KMS-11 (cell line): ENCODE data around the gene STK32B.
"Not testable (repeated sequence)": the region's sequence is repeated elsewhere in the genome, so short reads cannot be mapped to it uniquely, and the experiment has no call there.

Experiments used
- H2AFZ ChIP-seq: fragments of 200-600 bp; sonication (generic); 2 replicates; pipeline ENCODE4 v1.6.1; 2016; ENCODE audit warnings: antibody characterized with exemption, mixed run types, low read depth
- H3K27ac ChIP-seq: fragments of 200-600 bp; sonication (generic); 2 replicates; pipeline ENCODE4 v1.6.1; 2016; ENCODE audit warnings: mild to moderate bottlenecking, mixed run types
- H3K27me3 ChIP-seq: fragments of 200-600 bp; sonication (generic); 2 replicates; pipeline ENCODE4 v1.6.1; 2017; ENCODE audit warnings: mild to moderate bottlenecking, low read depth, mixed run types, moderate library complexity; ENCODE audit not compliant: insufficient read depth
- H3K36me3 ChIP-seq: fragments of 200-600 bp; sonication (generic); 2 replicates; pipeline ENCODE4 v1.6.1; 2017; ENCODE audit warnings: mild to moderate bottlenecking, mixed run types; ENCODE audit not compliant: insufficient read depth
- H3K4me1 ChIP-seq: fragments of 200-600 bp; sonication (generic); 2 replicates; pipeline ENCODE4 v1.6.1; 2016; ENCODE audit warnings: mild to moderate bottlenecking, low read depth, mixed run types; ENCODE audit not compliant: poor library complexity, severe bottlenecking
- H3K4me2 ChIP-seq: fragments of 200-600 bp; sonication (generic); 2 replicates; pipeline ENCODE4 v1.7.0; 2016; ENCODE audit warnings: mild to moderate bottlenecking, mixed run types
- H3K4me3 ChIP-seq: fragments of 200-600 bp; sonication (generic); IDR thresholded peaks from 2 replicates; pipeline ENCODE4 v1.6.1; 2017; ENCODE audit warnings: low read depth, low read length, mixed read lengths; ENCODE audit not compliant: insufficient read depth
- H3K79me2 ChIP-seq: fragments of 200-600 bp; sonication (generic); 2 replicates; pipeline ENCODE4 v1.6.1; 2016; ENCODE audit warnings: low read depth, mixed run types; ENCODE audit not compliant: insufficient read depth
- H3K9ac ChIP-seq: fragments of 200-600 bp; sonication (generic); 2 replicates; pipeline ENCODE4 v1.6.1; 2016; ENCODE audit warnings: mild to moderate bottlenecking, mixed run types
- H4K20me1 ChIP-seq: fragments of 200-600 bp; sonication (generic); 2 replicates; pipeline ENCODE4 v1.6.1; 2016; ENCODE audit warnings: mild to moderate bottlenecking, mixed run types; ENCODE audit not compliant: insufficient read depth
- TF ChIP-seq, protein P1 (sequence below): fragments of 200-600 bp; sonication (generic); conservative IDR thresholded peaks from 2 replicates; pipeline ENCODE4 v1.6.1; 2017; ENCODE audit warnings: low read depth, mild to moderate bottlenecking, antibody characterized with exemption, low read length, moderate library complexity, mixed read lengths

Gene STK32B

DNA sequence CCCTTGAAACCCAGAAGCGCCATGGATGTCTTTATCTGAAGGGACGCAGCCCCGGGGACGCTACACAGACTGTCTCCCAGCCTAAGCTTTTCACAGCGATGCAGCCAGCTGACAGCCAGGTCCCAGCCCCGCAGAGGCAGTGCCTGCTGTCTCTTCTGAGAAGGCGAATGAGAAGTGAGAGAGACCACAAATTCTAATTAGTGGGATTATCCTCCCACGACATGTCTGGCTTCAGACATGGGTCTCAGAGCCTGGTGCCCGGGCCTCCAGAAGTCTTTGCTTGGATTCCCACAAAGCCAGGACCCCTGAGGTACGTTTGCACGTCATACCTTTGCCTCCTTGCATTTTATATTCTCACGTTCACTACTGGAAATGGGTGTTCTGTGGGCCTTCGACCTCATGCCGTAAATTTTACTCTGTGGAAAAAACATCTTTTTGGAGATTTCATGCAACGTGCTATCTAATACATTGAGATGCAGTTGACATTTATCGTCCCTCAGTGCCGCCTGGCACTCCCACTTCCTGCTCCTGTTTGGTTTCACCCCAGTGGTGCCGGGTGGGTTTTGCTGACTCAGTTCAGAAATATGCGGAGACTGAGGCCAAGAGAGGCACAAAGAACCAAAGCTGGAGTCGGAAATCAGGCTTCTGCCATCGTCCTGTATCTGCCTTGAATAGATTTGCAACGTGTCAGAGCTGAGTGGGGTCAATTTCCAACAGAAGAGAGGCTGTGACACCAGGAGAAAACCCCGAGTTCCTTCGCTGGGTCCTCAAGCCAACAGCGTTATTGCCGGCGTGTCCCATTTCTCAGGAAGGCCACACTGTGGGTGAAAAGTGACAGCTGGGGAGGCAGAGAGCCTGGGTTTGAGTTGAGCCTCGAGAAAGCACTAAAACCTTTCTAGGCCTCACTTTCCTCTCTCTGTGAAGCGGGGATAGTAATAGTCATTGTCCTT, 114.4 kb downstream of the STK32B start:
- H3K4me3 ChIP-seq: no peak overlapping the region
- no peaks in the 10 kb centered on the region for H4K20me1 ChIP-seq
- TF ChIP-seq, protein P1, sequence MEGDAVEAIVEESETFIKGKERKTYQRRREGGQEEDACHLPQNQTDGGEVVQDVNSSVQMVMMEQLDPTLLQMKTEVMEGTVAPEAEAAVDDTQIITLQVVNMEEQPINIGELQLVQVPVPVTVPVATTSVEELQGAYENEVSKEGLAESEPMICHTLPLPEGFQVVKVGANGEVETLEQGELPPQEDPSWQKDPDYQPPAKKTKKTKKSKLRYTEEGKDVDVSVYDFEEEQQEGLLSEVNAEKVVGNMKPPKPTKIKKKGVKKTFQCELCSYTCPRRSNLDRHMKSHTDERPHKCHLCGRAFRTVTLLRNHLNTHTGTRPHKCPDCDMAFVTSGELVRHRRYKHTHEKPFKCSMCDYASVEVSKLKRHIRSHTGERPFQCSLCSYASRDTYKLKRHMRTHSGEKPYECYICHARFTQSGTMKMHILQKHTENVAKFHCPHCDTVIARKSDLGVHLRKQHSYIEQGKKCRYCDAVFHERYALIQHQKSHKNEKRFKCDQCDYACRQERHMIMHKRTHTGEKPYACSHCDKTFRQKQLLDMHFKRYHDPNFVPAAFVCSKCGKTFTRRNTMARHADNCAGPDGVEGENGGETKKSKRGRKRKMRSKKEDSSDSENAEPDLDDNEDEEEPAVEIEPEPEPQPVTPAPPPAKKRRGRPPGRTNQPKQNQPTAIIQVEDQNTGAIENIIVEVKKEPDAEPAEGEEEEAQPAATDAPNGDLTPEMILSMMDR: no peak
- H3K79me2 ChIP-seq: no peaks in the 10 kb centered on the region
- H2AFZ ChIP-seq: no peak overlapping the region
- no peak overlapping the region for H3K27ac ChIP-seq
- H3K4me2 ChIP-seq: no peak overlapping the region
- no peak overlapping the region for H3K9ac ChIP-seq
- H3K4me1 ChIP-seq: no peaks in the 10 kb centered on the region
- no peaks in the 10 kb centered on the region for H3K27me3 ChIP-seq
- no peaks in the 10 kb centered on the region for H3K36me3 ChIP-seq

DNA sequence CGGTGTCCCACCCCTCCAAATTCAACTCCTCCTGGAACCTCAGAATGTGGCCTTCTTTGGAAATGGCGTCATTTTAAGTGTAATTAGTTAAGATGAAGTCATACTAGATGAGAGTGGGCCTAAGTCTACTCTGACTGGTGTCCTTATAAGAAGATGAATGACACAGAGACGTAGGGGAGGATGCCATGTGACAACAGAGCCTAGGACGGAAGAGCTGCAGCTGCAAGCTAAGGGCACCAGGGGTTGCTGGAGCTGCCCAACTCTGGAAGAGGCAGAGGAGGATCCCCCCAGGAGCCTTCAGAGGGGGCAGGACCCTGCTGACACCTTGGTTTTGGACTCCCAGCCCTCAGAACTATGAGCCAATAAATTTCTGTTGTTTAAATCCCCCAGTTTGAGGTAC, 115.1 kb downstream of the STK32B start:
- no peaks in the 10 kb centered on the region for H3K79me2 ChIP-seq
- TF ChIP-seq, protein P1: no peak
- H3K9ac ChIP-seq: no peak overlapping the region
- H3K4me1 ChIP-seq: no peaks in the 10 kb centered on the region
- no peak overlapping the region for H2AFZ ChIP-seq
- no peaks in the 10 kb centered on the region for H4K20me1 ChIP-seq
- no peak overlapping the region for H3K4me2 ChIP-seq
- H3K27me3 ChIP-seq: no peaks in the 10 kb centered on the region
- no peak overlapping the region for H3K4me3 ChIP-seq
- no peak overlapping the region for H3K27ac ChIP-seq
- H3K36me3 ChIP-seq: no peaks in the 10 kb centered on the region

DNA sequence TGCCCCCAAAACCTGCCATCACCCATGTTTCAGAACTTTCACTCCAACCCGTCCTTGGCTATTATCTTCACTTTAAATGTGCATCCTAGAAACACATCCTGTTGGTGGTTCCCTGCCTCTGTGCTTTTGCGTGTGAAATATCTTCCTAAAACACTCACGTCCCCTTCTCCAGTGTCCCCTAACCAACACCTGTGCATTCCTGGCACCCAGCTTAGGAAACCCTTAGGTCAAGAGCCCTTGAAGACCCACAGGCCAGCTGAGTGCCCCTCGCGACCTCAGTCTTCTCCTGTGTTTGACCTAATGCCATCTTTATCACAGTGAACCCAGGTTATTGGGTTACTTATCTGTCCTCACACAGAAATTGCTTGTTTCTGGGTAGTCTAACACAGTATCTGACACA, 117.6 kb downstream of the STK32B start:
- H3K4me1 ChIP-seq: no peaks in the 10 kb centered on the region
- no peak overlapping the region for H3K4me3 ChIP-seq
- TF ChIP-seq, protein P1: no peak
- H3K79me2 ChIP-seq: no peaks in the 10 kb centered on the region
- no peaks in the 10 kb centered on the region for H3K36me3 ChIP-seq
- H3K27me3 ChIP-seq: no peaks in the 10 kb centered on the region
- H2AFZ ChIP-seq: no peak overlapping the region
- H3K27ac ChIP-seq: no peak overlapping the region
- H3K4me2 ChIP-seq: no peak overlapping the region
- H4K20me1 ChIP-seq: no peaks in the 10 kb centered on the region
- no peak overlapping the region for H3K9ac ChIP-seq

DNA sequence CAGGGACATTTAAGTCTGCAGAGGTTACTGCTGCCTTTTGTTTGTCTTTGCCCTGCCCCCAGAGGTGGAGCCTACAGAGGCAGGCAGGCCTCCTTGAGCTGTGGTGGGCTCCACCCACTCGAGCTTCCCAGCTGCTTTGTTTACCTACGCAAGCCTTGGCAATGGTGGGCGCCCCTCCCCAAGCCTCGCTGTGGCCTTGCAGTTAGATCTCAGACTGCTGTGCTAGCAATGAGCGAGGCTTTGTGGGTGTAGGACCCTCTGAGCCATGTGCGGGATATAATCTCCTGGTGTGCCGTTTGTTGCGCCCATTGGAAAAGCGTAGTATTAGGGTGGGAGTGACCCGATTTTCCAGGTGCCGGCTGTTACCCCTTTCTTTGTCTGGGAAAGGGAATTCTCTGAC, 124.6 kb downstream of the STK32B start:
- not testable (repeated sequence) for H3K27me3 ChIP-seq, H2AFZ ChIP-seq, H3K79me2 ChIP-seq, H3K27ac ChIP-seq, H3K4me2 ChIP-seq, H3K36me3 ChIP-seq, H3K9ac ChIP-seq, H3K4me3 ChIP-seq, H3K4me1 ChIP-seq, H4K20me1 ChIP-seq

DNA sequence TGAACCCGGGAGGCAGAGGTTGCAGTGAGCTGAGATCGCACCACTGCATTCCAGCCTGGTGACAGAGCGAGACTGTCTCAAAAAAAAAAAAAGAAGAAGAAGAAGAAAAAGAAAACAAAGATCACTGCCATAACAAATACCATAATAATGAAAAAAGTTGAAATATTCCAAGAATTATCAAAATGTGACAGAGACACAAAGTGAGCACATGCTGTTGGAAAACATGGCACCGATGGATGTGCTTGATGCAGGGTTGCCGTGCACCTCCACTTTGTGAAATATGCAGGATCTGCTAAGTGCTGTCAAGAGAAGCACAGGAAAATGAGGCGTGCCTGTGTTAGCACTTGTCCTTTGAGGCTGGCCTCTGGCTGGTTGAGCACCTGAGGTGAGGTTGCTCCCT, 133.3 kb downstream of the STK32B start:
- no peaks in the 10 kb centered on the region for H3K4me1 ChIP-seq

More for the DNA sequence above, 133.3 kb downstream of the STK32B start:
- no peak overlapping the region for H3K4me3 ChIP-seq
- no peak overlapping the region for H3K9ac ChIP-seq
- no peaks in the 10 kb centered on the region for H3K79me2 ChIP-seq
- no peak overlapping the region for H2AFZ ChIP-seq
- H3K36me3 ChIP-seq: no peaks in the 10 kb centered on the region
- no peaks in the 10 kb centered on the region for H4K20me1 ChIP-seq
- no peaks in the 10 kb centered on the region for H3K27me3 ChIP-seq
- TF ChIP-seq, protein P1: no peak
- H3K27ac ChIP-seq: no peak overlapping the region
- no peak overlapping the region for H3K4me2 ChIP-seq
